Uterus (tissue), 2 donors: ENCODE data around the gene YJEFN3.

ENCODE experiments used
- POLR2A ChIP-seq, 2 donors: fragments of 450-650 bp; IDR thresholded peaks; one replicate each; pipeline ENCODE4 v1.6.1; 2016; ENCODE audit warnings: antibody characterized with exemption in 2 of 2, mild to moderate bottlenecking in 1 of 2, moderate library complexity in 1 of 2
- TF ChIP-seq, protein P1 (sequence below), 4 experiments: fragments of 200-600 bp in 2 of 4; fragments of 450-650 bp in 2 of 4; sonication (generic) in 2 of 4; IDR thresholded peaks; one replicate each; pipeline ENCODE4 v1.5.1; 2016 to 2019; ENCODE audit warnings: antibody characterized with exemption in 4 of 4, mild to moderate bottlenecking in 2 of 4, moderate library complexity in 1 of 4

DNA sequence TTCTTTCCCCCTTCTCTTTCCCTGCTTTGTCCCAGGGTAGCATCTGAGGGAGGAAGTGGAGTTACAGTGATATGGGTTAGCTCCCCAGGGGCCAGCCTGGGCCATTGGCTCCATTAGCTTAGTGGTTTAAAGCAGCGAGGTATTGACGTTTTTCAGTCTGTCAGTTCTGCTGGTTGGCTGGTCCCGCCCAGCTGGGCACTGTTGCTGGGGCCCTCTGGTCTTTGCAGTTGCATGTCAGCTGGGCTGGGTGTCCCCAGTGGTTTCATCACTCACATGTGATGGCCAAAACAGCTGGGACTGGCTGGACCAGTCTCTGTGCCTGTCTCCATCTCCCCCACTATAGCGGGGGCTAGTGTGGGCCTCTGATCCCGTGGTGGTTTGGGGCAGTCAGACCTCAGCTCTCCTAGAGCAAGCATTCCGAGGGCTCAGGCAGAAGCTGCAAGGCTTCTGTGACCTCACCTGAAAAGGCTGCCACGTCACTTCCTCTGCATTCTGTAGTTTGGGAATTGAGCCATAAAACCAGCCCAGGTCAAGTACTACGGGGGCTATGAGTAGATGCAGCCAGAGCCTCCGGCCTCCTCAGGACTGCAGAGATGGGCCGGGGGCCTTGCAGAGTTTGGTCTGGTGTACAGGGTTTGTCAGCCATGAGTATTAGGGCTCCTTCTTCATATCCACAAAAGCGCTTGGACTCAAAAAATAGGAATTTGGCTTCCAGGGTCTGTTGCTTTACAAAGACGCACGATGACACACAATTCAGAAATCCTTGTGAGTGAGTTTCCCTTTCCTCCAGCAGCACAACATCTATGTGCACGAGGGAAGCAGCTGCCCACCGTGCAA, 43.3 kb upstream of the YJEFN3 start:
- TF ChIP-seq, protein P1, sequence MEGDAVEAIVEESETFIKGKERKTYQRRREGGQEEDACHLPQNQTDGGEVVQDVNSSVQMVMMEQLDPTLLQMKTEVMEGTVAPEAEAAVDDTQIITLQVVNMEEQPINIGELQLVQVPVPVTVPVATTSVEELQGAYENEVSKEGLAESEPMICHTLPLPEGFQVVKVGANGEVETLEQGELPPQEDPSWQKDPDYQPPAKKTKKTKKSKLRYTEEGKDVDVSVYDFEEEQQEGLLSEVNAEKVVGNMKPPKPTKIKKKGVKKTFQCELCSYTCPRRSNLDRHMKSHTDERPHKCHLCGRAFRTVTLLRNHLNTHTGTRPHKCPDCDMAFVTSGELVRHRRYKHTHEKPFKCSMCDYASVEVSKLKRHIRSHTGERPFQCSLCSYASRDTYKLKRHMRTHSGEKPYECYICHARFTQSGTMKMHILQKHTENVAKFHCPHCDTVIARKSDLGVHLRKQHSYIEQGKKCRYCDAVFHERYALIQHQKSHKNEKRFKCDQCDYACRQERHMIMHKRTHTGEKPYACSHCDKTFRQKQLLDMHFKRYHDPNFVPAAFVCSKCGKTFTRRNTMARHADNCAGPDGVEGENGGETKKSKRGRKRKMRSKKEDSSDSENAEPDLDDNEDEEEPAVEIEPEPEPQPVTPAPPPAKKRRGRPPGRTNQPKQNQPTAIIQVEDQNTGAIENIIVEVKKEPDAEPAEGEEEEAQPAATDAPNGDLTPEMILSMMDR (IDR thresholded peaks at IDR 0.05): no peak
- no peak for TF ChIP-seq POLR2A (IDR thresholded peaks at IDR 0.05)
